NOMO-1 (cell line): ENCODE results near the gene RNF182.
"Not testable (repeated sequence)": the region's sequence is repeated elsewhere in the genome, so short reads cannot be mapped to it uniquely, and the experiment has no call there.

ENCODE experiments used
- DNase-seq, 2 experiments: peaks; one replicate each; lab custom pipeline; 2025; ENCODE audit not compliant: unreplicated experiment in 2 of 2; lab: John Stamatoyannopoulos, UW

The RNF182 gene

DNA sequence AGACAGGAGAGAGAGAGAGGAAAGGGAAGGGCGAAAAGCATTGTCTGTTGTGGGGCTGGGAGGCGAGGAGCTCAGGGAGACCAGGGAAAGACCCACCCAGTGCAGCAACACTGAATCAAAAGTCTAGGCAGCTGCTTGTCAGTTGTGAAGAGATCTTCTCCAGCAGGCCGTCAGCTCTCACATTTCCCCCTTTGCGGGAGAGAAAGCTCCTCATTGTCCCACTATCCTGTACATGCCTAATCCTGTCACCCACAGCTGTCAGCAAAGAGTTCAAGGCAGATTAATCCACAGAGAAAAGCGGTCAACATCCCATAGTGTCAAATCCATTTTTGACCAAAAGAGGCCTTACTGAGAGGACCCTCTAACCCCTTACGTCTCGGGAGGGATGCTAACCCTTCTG lies 27.3 kb downstream of the RNF182 start:
- DNase-seq: no peak

DNA sequence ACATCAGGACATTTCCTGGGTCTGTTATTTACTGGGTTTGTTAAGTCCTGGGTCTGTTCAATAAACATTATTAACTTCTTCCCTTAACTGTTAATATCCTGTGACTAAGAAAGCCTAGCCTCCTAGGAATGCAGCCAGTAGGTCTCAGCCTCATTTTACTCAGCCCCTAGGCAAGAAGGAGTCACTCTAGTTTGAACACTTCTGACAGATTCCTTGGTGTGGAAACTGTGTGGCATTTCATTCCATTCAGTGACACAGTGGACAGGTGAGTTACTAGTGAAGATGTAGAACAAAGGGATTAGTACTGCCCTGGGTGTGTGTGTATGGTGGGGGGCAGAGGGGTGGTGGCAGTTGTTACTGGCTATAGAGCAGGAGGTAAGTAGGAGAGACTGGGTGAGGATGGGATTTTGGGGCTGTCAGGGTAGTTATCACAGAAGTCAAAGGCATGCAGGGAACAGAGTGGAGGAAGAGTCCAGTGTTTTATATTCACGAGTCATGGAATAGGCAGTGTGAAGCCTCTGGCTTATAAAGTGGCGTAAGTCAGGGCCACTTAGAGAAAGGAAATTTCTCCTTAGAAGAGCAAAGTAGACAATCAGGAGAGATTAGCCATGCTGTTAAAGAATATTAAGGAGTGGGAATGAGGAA lies 28.4 kb downstream of the RNF182 start:
- no peak for DNase-seq

DNA sequence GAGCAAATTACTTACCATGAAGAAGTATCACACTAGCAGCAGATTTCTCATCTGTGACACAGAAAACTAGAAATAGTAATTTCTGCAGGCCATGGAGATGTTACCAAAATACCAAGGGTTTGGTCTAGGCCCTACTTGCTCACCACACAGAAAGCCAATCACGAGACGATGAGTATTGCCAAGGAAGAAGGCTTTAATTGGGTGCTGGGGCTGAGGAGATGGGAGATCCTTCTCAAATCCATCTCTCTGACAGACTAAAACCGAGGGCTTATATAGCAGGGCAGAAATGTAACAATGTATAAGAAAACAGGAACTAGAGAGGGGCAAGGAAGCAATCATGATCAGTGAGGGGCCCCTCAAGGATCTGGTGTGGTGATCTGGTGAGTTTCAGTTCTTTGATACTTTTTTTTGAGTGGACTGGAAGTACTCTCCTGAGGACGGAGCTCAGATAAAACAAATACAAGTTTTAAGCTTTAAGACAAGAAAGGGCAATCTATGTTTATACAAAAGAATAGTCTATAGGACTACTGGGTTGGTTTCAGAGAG lies 40.9 kb downstream of the RNF182 start:
- DNase-seq: peak; percentile 1 to 40

DNA sequence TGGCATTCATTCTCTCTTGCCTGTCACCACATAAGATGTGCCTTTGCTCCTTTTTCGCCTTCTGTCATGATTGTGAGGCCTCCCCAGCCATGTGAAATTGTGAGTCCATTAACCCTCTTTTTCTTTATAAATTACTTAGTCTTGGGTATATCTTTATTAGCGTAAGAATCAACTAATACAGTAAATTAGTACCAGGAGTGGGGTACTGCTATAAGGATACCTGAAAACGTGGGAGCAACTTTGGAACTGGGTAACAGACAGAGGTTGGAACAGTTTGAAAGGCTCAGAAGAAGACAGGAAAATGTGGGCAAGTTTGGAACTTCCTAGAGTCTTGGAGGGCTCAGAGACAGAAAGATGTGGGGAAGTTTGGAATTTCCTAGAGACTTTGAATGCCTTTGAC lies 46.6 kb downstream of the RNF182 start:
- DNase-seq: no peak

DNA sequence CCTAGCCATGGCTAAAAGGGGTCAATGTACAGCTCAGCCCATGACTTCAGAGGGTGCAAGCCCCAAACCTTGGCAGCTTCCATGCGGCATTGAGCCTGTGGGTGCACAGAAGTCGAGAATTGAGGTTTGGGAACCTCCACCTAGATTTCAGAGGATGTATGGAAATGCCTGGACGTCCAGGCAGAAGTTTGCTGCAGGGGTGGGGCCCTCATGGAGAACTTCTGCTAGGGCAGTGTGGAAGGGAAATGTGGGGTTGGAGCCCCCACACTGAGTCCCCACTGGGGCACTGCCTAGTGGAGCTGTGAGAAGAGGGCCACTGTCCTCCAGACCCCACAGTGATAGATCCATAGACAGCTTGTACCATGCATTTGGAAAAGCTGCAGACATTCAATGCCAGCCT lies 47.9 kb downstream of the RNF182 start:
- DNase-seq: not testable (repeated sequence)

DNA sequence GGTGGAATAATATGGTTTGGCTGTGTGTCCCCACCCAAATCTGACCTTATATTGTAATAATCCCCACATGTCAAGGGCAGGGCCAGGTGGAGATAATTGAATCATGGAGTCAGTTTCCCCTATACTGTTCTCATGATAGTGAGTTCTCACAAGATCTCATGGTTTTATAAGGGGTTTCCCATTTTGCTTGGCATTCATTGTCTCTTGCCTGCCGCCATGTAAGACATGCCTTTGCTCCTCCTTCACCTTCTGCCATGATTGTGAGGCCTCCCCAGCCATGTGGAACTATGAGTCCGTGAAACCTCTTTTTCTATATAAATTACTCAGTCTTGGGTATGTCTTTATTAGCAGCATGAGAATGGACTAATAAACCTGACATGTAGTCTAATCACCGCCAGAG lies 48.7 kb downstream of the RNF182 start:
- DNase-seq: not testable (repeated sequence)

DNA sequence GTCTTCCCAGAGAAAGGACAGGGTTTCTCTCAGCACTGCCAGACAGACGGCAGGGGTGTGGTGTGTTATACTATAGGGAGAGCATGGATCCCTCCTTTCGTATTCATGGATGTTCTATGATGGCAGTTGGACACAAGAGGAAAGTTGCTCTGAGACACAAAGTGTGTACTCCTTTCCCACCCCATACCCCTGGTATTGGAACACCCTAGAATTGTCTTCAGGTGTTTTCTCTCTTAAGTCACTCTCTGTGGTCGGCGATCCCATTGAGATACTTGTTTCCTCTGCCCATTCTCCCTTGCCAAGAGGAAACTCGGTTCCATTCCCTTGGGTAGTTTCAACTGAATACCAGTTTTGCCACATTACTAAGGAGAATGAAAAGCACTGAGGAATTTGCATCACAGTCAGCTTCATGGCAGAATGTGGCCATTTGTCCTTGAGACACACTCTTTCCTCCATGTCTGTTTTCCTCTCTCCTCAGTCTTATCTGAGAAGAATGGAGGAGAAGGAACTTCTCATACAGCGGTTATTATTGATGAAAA lies 53.4 kb downstream of the RNF182 start:
- DNase-seq: no peak

DNA sequence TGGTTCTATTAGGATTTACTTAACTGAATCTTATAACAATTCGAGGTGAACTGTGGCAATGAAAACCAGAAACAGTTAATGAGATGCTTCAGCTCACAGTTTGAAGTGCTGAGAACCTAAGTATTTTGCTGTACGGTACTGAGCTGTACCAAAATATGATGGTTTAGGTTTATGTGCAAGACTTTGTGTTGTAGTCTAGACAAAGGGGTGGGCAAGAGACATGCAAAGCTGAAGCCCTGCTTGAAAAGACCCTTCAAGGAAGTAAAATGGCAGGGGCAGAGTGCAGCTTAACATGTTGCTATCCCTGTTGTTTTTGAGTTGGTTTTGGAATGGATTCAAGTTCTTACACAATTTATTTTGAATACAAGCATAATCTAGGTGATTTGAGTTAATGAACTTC lies 54.0 kb downstream of the RNF182 start:
- DNase-seq: no peak

DNA sequence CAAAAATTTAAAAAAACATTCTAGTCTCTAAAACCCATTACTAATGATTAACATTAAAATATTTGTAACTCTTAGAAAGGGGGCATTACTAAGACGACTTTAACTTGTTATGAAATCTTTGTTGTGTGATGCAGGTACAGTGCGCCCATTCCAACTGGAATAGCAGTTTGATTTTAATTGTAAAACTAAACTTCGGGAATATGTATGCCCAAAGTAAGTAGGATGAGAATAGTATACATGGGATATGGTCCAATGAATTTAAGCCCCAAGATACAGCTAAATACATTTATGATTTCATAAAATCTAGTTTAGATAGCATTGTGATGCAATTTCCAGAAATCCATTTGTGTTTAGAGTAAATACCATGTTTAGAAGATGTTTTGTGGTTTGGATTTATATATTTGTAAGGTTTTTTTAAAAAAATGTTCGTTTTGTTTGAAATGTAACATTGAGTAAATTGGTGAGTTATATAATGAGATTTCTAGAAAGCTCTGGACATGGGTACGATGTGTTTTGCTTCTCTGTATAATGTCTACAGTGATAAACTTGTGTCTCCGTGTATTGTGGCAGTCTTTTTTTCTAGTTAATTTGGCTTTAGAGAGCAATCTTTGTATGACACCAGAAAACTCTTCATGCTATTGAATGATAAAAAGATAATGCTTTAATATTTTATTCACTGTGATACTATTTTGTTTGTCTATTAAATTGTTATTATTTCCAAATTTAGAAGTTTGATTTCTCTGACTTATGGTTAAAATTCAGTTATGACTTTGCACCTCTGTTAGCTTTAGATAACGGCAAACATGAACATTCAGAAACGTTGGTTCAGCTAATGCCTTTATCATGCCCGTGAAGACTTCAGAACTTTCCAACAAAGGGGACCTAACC lies 54.8 kb downstream of the RNF182 start:
- no peak for DNase-seq

DNA sequence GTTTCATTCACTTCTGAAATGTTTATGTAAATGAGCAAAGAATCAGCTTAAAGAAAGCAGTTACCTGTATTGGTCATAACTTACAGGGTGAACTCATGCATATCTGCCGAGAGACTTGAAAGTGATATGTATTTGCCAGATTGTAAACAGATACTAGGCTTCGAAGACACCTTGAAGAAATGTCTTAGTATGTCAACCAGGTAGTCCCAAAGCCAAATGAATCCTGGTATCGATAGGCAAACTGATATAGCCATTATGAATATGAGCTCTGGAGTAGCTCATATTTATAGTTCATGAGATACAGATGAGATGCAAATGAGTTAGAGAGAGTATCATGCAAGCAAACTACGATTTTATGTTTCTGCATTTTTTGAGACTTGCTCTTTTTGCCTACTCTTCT lies 55.8 kb downstream of the RNF182 start:
- DNase-seq: no peak

DNA sequence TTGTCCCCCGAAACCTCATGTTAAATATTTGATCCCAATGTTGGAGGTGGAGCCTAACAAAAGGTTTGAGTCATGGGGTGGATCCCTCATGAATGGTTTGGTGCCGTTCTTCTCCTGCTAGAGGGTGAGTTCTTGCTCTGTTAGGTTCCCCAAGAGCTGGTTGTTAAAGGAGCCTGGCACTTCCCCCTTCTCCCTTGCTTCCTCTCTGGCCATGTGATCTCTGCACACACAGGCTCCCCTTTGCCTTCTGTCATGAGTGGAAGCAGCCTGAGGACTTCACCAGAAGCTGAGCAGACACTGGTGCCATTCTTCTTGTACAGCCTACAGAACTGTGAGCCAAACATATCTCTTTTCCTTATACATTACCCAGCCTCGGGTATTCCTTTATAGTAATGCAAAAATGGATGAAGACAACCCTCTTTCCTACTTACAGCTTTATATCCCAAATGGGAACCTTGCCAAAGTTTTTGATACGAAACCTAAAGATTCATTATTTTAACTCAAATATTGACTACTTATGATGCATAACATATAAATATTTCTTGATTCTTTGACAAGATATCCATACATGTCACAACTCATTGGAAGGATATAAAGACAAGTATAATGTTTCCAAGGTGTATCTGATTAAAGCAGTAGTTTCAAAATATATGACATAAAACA lies 61.0 kb downstream of the RNF182 start:
- DNase-seq: peak; percentile 24 to 25

DNA sequence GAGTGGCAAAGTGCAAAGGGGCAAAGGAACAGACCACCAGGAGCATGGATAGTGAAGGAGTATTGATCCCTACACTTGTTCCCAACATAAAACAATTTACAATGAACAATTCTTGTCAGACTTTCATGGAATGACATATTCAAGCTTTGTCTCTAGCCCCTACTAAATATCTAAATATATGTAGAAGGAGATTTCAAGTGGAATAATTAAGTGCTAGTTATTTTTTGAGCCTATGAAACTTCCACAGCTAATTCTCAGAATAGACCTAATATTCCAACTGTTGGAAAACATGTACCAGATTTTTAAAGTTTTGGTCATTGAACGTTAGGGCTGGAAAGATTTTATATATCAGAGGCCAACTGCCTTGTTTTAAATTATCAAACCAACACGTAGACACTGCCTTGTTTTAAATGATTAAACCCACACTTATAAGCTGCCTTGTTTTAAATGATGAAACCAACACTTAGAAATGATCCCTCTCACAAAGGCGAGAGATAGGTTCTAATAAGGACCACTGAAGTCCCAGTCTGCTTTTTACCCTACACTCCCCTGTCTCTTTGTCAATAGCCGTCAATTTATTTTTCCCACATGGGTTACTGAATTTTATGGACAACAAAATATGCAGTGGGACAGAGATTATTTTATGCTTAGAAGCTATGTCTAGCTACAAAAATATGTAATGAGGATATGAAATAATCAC lies 62.1 kb downstream of the RNF182 start:
- DNase-seq: no peak

DNA sequence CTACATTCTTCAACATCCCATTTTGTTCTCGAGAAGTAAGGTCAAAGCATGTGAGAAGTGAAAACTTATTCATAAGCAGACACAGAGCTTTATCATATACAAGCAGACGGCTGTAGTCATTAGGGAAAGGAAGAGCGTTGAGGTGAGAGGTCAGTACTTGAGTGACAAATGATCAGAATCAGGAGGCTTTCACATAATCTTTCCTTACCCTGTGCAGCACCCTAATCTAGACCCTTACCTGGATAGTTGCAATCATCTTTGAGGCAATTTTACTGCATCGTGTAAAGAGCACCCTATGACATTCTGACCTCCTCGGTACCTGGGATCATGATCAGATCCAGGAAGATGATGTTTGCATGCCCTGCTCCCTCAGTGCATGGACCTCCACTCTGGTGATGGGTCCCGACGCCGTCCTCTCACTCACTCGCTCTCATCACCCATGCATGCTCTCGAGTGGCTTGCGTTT lies 62.7 kb downstream of the RNF182 start:
- no peak for DNase-seq

DNA sequence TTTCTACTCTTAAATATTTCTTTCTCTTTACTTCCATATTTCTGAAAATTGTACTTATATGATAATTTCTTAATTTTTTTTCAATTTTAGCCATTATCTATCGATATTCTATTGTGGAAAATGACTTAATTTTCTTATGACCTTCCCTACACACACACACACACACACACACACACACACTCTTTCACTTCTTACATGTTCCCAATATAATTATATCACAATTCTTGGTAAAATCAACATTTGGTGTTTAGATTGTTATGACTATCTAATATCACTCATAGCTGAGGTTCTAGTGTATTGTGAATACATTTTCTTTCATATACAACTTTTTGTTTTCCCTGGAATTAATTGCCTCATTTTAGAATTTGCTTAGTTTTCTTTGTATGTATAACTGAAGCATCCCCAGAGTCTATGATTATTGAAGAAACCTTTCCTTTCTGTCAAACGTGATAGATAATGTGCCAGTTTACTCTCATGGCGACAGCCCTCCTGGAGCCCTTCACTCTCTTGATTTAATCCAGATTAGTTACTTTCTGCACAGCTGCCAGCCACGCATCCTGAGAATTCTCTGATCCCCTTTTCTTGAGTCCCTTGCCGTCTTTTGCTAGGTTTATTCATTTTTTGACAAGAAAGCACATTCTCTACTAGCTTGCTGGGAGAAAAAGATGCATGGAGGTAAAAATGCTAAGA lies 63.4 kb downstream of the RNF182 start:
- DNase-seq: no peak

DNA sequence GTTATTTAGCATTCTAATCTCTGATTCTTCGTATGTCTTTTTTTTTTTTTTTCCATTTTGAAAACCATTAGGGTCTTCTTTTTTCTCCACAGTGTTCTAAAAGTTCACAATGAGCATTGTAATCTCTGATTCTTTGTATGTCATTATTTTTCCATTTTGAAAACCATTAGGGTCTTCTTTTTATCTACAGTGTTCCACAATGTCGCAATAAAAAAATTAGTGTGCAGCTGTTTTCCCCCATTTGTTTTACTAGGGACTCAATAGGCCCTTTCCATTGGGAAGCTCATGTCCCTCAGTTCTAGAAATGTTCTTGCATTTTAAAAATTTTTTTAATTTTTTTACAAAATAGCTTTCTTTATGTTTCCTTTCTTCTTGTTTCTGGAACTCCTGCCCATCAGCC lies 64.2 kb downstream of the RNF182 start:
- DNase-seq: no peak

DNA sequence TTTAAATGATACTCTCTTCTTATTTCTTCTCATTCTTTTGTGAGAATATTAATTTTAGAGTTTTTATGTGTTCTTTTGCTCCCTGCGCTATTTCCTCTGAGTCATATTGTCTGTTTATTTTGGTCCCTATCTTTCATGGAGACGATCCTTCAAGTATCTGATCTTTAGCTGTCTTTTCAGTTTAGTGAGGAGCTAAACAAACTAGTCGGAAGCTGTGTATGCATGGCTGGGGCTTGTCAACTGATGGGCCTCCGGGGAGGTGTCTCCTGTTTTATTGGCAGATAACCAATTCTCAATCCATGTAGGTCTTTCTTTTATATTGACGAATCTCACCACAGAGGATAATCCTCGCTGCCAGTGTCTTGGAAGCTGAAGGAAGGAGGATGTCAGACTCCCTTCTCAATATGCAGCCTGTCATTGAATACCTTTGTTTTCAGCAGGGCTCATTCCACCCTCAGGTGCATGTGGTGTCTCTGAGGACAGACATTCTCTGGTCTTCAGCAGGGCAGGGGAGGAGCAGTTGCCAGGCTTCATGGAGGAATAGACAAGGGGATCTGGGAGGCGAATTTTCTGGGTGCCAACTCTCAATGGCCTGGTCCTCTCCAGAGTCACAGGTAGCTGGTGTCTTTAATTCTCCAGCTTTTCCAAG lies 64.9 kb downstream of the RNF182 start:
- no peak for DNase-seq

DNA sequence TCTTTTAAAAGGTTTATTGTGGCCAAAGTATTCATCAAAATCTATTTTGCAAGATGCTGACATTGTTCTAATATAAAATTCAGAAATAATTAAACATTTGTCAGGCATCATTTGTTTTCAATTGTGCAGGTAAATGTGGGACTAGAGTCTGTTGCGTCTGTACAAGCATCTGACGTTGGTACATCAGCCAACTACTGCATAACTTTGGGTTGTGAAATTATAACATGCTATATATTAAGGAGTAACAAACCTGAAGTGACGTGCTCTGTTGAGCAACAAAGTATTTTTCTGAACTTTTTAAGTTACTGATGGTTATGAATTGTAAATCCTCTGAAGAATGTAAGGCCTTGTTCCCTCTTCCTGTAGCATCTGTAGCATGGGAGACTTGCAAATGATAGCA lies 66.0 kb downstream of the RNF182 start:
- DNase-seq: no peak

DNA sequence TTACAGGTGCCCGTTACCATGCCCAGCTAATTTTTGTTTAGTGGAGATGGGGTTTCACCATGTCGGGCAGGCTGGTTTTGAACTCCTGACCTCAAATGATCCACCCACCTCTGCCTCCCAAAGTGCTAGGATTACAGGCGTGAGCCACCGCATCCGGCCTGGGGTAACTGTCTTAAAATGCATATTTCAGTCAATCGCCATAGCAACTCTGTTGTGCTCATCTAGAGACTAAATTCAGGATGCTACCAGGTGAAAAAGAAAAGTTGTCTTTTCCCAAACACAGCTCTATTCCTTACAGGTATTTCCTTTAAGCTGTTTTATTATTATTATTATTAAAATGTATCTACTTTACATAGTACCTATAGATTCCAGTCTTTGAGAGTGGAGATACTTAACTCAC lies 66.6 kb downstream of the RNF182 start:
- DNase-seq: no peak

DNA sequence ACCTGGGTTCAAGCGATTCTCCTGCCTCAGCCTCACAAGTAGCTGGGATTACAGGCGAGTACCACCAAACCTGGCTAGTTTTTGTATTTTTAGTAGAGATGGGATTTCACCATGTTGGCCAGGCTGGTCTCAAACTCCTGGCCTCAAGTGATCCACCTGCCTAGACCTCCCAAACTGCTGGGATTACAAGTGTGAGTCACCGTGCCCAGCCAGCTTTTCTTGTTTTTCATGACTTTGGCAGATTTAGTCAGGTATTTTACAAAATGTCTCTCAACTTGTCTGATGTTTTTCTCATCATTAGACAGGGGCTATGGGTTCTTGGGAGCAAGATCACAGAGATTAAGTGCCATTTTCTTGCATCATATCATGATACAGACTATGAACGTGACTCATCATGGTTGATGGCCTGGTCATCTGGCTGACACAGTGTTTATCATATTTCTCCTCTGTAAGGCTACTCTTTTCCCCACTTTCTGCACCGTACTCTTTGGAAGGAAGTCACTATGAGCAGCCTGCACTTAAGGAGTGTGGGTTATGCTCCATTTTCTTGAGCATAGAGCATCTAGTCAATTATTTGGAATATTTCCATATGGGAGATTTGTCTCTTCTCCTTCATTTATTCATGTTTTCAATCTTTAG lies 67.8 kb downstream of the RNF182 start:
- no peak for DNase-seq
